NB4 (cell line): ENCODE data around the gene GINM1.

Experiments used
- MAX ChIP-seq: IDR thresholded peaks from 2 replicates; pipeline ENCODE4 v1.6.1; 2011; ENCODE audit warnings: low read depth, low read length
- POLR2A ChIP-seq: IDR thresholded peaks from 2 replicates; pipeline ENCODE4 v1.6.1; 2011; ENCODE audit warnings: mild to moderate bottlenecking; ENCODE audit not compliant: insufficient read length; ENCODE audit errors: extremely low read depth
- TF ChIP-seq, protein P1 (sequence below): IDR thresholded peaks from one replicate; pipeline ENCODE4 v1.5.1; 2012; ENCODE audit warnings: low read depth, low read length

DNA sequence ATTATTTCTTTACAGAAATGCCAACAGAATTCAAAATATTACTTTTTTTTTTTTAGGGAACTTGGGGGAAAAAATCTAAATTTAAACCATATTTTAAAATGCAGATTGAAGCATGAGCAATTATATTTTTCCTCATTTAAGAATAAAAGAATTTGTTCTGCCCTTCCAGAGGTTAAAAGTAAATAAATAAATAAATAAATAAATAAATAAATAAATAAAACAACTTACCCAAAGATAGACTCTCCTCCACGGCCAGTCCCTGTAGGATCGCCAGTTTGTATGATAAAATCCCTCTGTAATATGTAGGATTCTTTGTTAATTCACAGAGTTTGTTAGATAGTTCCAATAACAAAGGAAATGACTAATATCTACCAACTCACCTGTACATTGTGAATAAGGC is 25.0 kb upstream of the GINM1 start:
- TF ChIP-seq, protein P1, sequence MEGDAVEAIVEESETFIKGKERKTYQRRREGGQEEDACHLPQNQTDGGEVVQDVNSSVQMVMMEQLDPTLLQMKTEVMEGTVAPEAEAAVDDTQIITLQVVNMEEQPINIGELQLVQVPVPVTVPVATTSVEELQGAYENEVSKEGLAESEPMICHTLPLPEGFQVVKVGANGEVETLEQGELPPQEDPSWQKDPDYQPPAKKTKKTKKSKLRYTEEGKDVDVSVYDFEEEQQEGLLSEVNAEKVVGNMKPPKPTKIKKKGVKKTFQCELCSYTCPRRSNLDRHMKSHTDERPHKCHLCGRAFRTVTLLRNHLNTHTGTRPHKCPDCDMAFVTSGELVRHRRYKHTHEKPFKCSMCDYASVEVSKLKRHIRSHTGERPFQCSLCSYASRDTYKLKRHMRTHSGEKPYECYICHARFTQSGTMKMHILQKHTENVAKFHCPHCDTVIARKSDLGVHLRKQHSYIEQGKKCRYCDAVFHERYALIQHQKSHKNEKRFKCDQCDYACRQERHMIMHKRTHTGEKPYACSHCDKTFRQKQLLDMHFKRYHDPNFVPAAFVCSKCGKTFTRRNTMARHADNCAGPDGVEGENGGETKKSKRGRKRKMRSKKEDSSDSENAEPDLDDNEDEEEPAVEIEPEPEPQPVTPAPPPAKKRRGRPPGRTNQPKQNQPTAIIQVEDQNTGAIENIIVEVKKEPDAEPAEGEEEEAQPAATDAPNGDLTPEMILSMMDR: no peak
- no peak for TF ChIP-seq MAX
- no peak for TF ChIP-seq POLR2A
